GM12873 (cell line): Measurements from ENCODE around the gene MRPL28.

ENCODE experiments used
- TF ChIP-seq, protein P1 (sequence below): IDR thresholded peaks from 2 replicates; pipeline ENCODE4 v1.5.1; 2012; ENCODE audit warnings: low read depth, mild to moderate bottlenecking, moderate library complexity, low read length, control low read depth; ENCODE audit not compliant: insufficient read depth; ENCODE audit errors: missing control alignments

The MRPL28 gene

DNA sequence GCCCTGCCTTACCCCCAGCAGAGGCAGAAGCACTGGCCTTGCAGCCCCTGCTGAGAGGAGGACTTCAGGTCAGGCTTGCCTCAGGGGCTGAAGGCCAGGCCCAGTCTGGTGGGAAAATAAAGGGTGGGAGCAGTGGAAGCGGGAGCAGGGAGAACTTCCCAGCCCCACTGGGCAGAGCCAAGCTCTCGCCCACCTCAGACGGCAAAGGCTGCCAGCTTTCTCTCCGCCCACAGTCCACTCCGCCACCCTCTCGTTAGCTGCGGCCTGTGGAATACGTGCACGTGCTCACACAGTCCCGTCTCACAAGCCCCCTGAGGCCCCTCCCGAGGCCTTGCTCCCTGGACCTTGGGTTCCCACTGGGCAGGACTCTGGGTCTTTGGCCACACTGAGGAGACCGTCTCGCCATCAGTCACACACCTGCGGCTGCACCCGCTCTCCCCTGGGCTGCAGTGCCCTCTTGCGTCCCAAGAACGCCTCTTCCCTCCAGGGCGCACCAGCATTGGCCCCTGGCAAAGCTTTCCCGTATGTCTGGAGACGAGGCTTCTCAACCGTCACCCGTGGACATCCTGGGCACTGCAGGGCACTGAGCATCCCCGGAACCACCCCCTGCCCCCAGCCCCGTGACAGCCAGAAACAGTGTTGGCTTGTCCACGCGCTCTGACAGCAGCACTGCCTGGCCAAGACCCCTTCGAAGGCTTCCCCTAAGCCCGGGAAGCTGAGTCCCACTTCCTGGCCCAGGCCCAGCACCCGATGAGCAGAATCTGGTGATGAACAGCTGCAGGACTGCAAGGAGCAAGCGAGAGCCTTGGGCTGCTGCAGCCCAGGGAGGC lies 8.3 kb downstream of the MRPL28 start:
- TF ChIP-seq, protein P1, sequence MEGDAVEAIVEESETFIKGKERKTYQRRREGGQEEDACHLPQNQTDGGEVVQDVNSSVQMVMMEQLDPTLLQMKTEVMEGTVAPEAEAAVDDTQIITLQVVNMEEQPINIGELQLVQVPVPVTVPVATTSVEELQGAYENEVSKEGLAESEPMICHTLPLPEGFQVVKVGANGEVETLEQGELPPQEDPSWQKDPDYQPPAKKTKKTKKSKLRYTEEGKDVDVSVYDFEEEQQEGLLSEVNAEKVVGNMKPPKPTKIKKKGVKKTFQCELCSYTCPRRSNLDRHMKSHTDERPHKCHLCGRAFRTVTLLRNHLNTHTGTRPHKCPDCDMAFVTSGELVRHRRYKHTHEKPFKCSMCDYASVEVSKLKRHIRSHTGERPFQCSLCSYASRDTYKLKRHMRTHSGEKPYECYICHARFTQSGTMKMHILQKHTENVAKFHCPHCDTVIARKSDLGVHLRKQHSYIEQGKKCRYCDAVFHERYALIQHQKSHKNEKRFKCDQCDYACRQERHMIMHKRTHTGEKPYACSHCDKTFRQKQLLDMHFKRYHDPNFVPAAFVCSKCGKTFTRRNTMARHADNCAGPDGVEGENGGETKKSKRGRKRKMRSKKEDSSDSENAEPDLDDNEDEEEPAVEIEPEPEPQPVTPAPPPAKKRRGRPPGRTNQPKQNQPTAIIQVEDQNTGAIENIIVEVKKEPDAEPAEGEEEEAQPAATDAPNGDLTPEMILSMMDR = peak; percentile 82

DNA sequence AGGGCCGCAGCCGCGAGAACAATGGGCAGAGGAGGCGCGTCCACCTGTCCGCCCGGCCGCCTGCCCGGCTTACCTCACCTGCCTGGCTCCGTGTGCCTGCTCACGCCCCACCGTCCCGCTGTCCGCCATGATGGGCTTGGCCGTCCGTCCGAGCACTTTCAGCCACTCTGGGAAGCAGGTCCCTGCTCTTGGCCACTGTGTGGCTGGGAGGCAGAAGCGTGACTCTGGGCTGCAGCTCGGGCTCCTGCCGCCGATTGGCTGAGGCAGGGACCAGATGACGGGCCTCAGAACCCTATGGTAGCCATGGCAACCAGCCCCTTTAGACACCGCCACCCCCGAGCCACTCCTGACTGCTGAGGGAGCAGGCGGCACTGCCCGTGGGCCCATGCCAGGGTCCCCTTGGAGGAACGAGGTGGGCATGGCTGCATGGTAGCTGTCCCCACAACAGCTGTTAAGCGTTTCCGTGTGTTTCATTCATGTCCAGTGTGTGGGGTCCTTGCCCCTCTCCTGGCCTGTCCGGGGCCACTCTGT lies 8.9 kb downstream of the MRPL28 start:
- TF ChIP-seq, protein P1 = no peak

DNA sequence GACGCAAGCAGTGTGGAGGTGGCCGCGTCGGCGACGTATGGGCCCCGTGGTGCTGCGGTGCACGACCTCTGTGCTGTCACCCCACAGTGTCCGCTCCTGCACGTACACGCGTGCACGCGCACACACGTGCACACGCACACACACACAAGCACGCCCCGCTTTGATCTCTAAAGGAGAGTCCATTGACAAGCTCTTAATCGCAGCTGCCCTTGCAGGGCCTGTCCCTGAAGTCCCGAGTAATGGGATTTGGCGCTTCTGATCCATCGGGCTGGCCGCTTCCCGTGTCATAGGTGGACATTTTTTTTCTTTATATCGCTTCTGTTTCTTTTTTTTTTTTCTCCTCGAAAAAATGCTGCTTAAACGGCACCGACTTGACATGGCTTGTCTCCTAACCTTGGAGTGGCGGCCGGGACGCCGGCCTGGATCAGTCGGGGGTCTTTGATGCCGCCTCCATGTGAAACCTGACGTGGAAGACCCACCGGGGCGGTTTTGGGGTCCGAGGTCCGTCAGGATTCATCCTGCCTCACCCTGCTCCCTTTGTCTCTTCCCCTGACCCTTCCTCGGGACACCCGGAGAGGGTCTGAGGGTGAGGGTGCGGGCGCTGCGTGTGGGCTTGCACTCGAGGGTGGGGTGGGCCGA lies 9.5 kb downstream of the MRPL28 start:
- TF ChIP-seq, protein P1 = no peak

DNA sequence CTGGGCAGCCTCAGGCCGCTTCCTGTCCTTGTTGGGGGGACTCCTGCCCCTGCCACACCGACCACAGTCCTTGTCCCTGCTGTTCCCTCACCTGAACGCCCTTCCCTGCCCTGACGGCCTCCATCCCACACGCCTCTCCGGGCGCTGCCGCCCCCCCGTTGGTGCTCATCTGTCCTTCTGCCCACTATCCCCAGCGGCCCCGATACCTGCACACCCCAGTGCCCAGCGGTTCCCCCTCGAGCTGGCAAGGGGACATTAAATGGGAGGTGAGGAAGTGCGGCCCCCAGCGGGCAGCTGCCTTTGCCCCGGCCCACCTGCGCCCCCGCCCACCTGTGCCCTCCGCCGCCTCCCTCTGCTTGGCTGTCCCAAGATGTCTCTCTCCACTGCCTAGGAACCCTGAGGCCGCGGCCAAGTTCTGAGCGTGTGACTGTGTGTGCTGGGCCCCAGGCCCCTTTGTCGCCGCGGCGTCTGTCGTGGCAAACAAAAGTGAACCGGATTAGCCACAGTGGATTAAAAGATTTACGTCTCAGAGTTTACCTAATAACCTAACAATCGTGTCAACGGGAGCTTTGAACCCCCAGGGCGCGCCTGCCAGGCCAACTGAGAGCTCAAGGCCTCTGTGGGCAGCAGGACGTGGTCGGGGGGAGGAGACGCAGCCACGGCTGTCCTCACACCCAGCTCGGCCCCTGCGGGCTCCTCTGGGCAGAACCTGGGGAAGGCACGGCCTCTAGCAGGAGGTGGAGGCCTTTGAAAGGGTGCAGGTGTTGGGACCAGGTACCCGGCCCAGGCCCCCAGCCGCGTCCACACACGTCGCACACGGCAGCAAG lies 10.3 kb downstream of the MRPL28 start:
- TF ChIP-seq, protein P1 = no peak

DNA sequence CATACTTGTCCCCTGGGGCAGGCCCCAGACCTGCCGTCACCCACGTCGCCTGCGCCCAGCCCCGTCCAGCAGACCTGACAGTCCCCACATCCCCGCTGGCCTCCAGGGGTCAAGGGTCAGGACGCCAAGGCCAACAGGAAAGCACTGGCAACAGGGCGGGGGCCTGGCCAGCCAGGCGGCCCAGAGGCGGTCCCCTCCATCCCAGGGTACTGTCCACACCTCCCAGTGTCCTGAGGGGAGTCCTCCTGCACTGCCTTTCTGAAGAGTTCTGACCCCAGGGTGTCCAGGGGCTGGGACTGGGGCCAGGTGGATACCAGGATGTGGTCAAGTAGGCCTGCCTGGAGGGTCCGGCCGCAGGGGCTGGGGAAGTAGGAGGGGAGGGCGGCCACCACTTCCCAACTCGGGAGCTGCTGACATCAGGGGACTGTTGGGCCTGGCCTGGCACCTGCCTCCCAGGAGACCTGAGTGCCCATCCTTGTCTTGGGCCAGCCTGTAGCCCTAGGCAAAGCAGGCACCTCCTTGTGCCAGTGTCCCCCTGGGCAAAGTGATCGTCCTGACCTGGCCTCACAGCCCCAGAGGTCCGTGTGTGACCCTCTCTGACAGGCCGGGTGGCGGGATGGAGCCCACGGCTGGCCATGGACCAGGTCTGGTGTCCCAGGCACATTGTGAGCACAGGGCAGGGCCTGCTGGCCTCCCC lies 11.1 kb downstream of the MRPL28 start:
- TF ChIP-seq, protein P1 = no peak

DNA sequence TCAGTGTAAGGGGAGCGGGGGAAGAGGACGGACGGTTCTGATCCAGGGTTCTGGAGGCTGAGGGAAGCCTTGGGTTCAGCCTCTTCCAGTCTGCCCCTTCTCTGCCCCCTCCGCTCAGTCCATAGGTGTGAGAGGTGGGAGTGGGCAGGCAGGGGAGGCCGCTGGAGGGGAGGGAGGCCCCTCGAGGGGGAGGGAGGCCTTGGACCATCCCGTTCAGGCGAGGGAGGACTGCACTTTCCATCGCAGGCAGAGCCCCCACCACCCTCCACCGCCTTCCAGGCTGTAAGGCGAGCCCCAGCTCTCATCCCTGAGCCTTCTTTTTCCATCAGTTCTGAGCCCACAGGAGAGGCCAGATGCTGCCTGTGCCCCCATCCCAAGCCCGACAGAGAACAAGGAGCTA lies 13.6 kb downstream of the MRPL28 start:
- TF ChIP-seq, protein P1 = no peak
